Stimulated activated CD4-positive, alpha-beta T cell treated with anti-CD3 and anti-CD28 coated beads, Interleukin-12 subunit alpha, Interleukin-12 subunit beta, amount 100 ng/mL, for 48 hours (primary cell): ENCODE data around the gene MTERF2.

Experiments
- DNase-seq, 3 donors: peaks; one replicate each; pipeline ENCODE4 v3.0.0-alpha.2; 2020; ENCODE audit warnings: low read depth in 2 of 3, low spot score in 1 of 3

The MTERF2 gene

GRCh38 chr12:106994579-106995220, 7.8 kb upstream of the MTERF2 start:
- no peak for DNase-seq

DNA sequence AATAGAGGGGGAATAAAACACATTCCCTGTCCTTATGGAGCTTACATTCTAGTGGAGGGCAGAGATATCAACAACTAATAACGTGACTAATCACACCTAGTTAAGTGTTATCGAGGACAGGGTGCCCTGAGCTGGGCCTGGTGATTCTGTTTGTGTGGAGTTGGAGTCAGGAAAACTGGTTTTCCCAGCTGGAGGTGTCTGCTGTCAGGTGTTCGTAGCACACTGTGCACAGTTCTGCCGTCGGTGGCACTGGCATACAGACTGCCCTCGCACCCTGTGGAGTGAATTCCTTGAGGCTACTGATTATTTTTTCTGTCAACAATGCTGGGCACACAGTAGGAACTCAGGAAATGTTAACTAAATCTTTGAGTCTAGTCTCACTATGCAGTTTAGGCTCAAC, 900 bp upstream of the MTERF2 start:
- DNase-seq: no peak

DNA sequence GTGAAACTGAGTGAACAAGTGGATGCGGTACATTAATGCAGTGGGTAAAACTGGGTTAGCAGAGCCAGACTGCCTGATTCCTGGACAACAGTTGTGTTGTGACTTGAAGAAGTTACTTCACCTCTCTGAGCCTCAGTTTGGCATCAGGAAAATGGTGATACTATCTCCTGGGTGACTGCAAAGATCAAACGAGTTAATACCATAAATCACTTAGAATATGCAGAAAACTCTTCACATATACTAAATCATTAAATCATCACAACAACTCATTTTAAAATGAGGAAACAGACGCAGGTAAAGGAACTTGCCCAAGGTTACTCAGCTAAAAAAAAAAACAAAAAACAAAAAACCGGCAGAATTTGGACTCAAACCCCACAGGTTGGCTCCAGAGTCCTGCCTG, 811 bp downstream of the MTERF2 start:
- DNase-seq: no peak

GRCh38 chr12:106985479-106985878, 1.5 kb downstream of the MTERF2 start:
- no peak for DNase-seq

- DNase-seq: no peak
These were observed 2.3 kb downstream of the MTERF2 start for GRCh38 chr12:106984588-106985137.

- DNase-seq: no peak
These were observed 4.7 kb downstream of the MTERF2 start for GRCh38 chr12:106982229-106982628.

DNA sequence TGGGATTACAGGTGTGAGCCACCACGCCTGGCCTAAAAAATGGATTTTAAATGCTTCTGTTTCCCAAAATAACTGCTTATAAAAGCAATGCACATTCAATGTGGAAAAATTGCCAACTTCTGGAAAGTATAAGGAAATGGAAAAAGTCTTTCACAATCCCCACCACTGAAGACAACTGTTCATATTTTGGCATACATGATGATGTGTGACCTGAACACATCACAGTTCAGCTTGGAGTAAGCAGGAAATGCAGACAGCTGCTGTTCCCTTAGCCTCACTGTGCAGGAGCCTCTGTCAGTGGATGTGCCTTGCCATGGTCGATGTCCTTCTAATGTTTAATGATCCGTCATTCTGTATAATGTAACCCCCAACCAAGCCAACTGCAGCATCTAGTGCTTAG, 5.2 kb downstream of the MTERF2 start:
- no peak for DNase-seq

GRCh38 chr12:106980944-106981343, 6.0 kb downstream of the MTERF2 start:
- no peak for DNase-seq

DNA sequence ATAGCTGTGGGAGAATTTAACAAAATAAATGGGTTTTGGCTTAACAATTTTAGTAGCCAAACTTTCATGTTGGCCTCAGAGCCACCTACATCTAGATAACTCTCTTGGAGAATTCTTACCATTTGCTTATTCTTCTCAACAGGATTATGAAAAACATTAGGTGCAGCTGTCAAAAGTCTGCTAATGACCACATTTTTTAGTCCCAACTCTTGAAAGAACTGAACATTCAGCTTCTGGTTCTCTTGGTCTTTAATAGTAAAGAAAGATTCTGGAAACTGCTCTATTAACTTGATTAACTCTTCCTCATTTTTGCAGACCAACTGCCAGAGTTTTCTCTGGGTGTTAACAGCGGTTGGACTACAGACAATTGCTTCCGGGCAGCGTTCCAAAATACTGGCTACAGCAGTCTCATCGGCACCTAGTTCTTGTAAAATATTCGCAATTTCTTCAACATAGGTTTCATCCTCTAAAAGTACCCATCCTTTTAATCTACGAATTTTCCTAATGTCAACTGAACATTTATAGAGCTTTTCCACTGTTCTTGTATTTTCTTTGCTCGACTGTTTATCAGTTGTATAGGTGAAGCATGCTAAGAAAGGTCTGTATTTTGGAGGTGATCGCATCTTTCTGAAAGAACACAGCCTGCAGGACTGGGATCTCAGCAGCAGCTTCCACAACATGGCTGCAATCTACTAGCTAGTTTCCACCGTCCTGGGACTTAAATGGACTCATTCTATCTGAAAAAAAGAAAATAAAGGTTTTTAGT, 8.7 kb downstream of the MTERF2 start:
- DNase-seq: no peak

DNA sequence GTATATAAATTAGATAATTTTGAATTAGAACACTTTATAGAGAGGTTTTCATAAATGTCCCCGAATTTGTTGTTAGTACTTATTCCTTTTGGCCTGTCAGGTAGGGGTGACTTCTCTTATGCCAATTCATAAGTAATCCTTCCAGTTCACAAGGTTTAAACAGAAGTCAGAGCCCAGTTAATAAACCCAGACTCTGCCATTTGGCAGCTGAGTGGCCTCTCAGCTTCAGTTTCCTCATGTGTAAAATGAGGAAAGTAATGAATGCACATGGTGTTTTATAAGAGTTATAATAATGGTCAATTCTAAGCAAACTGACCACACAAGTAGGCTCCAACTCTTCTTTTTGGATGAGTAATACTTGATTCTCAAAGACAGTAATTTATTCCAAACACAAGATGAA, 10.3 kb downstream of the MTERF2 start:
- DNase-seq: no peak

DNA sequence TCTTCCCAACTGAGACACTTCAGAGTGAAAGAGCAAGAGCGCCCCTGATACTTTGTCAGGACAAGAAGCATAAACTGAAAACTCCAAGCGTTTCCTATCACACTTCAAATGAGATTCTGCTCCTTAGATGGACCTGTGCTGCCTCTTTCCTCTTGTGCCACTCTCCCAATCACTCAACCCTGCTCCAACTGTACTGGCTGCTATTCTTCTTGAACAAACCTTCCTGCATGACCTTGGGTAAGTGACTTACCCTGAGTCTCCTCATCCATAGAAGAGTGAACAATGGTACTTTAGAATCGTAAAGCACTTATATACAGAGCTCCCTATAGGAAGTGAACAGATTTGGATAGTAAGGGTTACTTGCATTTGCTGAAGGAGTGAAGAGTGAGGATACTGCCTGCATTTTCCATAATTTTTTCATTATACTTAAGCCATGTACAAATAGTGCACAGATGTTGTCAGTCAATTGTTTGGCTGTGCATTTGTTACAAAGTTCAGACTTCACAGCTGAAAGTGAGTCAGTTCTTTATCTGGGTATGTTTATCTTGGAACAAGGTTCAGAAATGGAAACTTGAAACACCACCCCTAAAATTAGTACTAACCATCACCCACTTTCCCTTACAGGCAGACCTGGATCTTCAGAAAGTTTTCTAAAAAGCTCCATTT, 10.8 kb downstream of the MTERF2 start:
- DNase-seq: no peak

DNA sequence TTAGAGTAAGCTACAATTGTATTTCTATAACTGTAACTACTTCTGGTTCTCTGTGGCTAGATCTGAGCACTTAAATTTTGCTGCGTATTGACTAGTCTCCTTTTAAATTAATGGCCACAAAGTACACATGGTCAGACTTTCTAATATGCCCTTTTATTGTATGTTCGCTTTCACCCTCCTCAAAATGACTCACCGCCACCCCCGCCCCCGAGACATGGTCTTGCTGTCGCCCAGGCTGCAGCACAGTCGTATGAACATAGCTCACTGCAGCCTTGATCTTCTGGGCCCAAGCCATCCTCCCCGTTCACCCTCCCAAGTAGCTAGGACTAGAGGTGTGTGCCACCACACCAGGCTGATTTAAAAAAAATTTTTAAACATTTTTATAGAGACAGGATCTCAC, 11.8 kb downstream of the MTERF2 start:
- no peak for DNase-seq

DNA sequence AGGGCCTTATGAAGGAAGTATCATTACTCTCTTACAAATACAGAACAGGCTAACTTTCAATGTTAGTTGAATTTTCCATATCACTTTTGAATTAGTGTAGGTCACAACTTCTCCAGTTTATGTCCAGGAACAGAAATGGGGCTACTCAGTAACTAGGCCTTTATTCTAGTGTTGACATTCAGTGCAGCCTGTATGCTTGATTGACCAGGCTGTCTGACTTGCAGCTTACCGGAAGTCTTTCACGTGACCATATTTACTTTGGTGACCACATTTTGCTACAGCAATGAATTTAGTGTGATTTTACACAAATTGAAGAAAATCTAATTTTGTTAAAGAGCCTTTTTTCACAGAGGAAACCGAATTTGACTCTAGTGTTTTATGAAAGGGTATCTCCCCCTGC, 12.4 kb downstream of the MTERF2 start:
- DNase-seq: no peak

DNA sequence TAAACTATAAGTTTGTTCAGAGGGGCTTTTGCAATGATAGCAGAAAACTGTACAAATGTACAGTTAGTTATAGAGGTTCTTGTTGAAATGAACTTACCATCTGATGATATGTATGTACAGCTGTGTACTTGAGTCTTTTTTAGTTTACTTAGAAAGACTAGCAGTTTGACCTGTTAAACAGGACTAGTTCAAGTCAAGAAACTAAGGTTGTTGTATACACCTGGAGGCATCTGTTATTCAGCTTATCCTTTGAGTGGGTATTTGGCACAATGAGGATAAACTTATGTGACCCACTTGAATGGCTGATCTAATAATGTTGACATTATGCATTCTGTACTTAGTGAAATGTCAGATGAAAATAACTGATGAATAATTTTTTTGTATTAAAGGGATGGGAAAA, 13.4 kb downstream of the MTERF2 start:
- DNase-seq: no peak

GRCh38 chr12:106971065-106971464, 15.9 kb downstream of the MTERF2 start:
- no peak for DNase-seq

DNA sequence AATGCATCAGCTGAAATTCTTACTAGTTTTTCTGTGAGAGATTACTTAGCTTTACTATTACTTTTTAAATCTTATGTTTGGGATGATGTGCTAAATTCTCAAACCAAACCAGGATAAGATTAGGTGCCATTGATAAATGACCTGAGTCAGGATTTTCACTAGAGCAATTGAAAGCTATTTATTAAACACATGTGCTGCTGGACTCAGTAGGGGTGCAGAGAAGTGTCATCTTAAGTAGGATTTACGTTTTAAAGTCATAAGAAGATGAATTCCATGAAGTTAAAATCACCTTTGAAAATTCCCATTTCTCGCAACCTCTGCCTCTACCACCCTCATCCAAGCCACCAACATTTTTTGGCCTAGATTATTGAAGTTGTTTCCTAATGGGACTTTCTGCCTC, 22.4 kb downstream of the MTERF2 start:
- DNase-seq: no peak

DNA sequence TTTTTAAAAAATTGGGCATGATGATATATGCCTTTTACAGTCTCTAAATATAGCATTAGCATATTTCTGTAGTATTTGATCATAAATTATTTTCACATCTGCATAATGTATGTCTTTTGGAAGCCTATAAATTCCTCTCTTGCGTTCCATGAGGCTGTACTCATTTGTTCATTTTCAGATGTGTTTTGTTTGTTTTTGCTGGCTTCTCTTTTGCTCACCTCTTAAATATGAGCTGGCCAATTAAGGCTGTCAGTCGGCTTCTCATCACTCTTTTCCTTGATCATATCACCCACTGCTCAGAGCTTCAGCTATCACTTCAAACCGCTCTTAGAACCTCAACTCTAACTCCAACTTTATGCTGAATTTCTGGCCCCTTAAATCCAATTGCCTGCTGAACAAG, 24.7 kb downstream of the MTERF2 start:
- no peak for DNase-seq

DNA sequence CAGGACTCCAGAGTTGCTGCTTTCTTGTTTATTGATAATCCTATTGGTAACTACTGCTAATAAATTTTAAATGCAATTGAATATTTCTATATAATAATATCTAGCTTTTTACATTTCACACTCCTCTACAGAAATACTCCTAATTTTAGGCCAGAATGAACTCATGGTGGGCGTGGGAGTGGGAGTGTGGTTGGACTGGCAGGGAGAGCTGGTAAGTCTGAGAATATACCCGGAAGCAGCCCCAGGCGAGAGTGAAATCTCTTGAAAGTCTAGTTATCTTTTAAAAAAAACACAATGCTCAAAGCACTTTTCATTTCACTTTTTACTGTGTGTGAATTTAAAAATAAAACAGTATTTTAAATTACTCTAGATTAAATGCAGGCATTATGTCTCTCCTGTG, 26.5 kb downstream of the MTERF2 start:
- DNase-seq: no peak

DNA sequence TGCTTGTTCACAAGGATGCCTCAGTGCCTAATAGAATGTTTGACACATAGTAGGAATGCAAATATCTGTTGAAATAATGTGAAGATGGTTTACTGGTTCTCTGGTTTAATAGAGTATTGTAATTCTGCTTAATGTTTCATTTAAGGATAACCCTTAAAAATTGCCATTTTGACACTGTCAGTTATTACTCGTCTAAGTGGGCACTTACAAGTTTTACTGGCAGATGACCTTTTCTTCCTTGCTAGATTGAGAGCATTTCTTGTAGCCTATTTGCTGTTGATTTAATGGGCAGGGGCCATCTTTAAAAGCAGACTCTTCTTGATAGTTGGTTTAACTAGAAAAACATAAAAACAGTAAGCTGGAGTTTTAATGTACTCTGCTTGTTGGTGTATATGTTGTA, 29.4 kb downstream of the MTERF2 start:
- DNase-seq: no peak

DNA sequence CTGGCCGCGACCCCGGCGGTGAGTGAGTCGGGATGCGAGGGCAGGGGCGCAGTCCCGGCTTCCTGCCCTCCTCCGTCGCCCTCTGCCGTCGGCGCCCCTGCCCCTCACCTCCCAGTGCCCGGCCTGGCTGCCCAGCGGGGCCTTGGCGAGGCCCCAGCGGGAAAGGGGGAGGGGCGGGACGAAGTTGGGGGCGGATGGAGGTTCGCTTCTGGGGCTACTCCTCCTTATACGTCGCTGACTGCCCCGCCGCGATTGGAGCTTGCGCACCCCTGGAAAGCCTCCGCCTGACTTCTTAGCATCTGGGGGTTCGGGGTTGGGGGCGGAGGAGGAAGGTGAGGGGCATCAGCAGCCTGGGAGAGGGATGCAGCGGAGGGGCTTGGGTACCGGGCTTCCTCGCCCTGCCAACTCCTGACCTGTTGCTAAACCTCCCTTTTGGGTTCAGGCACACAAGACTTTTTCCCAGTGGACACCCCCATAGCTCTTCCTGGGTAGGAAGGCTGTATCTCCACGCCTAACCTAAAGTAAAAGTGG, 30.8 kb downstream of the MTERF2 start:
- DNase-seq: peak; percentile 17 to 57 (median 20)

DNA sequence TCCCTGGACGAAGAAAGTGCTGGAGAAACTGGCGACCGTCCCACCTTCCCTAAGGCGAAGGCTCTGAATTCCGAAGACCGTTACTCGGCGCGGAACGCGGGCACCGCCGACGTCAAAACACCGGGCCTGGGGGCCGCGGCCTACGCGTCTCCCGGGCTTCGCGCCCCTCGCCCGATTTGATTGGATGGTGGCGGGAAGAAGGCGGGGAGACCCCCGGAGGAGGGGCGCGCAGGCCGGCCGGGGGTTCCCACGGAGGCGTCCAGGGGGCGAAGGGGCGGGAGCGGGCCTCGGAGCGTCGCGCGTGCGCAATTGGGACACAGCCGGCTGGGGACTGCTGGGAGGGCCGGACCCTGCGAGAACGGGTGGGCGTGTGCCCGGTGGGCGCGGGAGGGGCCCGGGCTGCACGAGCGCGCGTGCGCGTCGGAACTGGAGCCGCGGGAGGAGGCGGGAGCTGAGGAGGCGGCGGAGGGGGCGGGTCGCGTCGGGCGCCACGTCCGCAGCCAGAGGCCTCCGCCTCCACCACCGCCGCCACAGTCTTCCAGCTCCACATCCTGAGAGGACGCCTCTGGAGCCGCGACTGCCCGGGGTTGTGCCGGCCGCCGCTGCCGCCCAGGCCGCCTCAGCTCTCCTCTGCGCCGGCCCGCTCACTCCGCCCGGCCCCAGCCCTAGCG, 31.4 kb downstream of the MTERF2 start, which contains the start of gene TMEM263:
TMEM263 (plus strand) TSS at position 531 of the 671 bp plus-strand sequence. CDS start 11,210 bp downstream, outside the sequence.
- peak; percentile 68 to 87 (median 84) for DNase-seq
